HT-29 (cell line): ENCODE results near the gene PCNP. TPM values are rescaled to one million over a fixed set of nuclear protein-coding genes. Genes with fewer than 3 reads are reported as not detected.
"Not testable (repeated sequence)": the region's sequence is repeated elsewhere in the genome, so short reads cannot be mapped to it uniquely, and the experiment has no call there.

ENCODE experiments used
- DNase-seq: peaks from one replicate; pipeline ENCODE4 v3.0.0-alpha.2; 2015; ENCODE audit warnings: low spot score
- total RNA-seq: library from RNA; depleted of rRNA; stranded (reverse); fragments of >200 nt; shearing (Covaris generic); gene quantifications from 2 replicates; pipeline ENCODE4 v1.2.3, GENCODE V29; 2014; rRNA removed

The PCNP gene, protein sequence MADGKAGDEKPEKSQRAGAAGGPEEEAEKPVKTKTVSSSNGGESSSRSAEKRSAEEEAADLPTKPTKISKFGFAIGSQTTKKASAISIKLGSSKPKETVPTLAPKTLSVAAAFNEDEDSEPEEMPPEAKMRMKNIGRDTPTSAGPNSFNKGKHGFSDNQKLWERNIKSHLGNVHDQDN
- total RNA-seq: 30.6 and 31.8 TPM in 2 replicates

DNA sequence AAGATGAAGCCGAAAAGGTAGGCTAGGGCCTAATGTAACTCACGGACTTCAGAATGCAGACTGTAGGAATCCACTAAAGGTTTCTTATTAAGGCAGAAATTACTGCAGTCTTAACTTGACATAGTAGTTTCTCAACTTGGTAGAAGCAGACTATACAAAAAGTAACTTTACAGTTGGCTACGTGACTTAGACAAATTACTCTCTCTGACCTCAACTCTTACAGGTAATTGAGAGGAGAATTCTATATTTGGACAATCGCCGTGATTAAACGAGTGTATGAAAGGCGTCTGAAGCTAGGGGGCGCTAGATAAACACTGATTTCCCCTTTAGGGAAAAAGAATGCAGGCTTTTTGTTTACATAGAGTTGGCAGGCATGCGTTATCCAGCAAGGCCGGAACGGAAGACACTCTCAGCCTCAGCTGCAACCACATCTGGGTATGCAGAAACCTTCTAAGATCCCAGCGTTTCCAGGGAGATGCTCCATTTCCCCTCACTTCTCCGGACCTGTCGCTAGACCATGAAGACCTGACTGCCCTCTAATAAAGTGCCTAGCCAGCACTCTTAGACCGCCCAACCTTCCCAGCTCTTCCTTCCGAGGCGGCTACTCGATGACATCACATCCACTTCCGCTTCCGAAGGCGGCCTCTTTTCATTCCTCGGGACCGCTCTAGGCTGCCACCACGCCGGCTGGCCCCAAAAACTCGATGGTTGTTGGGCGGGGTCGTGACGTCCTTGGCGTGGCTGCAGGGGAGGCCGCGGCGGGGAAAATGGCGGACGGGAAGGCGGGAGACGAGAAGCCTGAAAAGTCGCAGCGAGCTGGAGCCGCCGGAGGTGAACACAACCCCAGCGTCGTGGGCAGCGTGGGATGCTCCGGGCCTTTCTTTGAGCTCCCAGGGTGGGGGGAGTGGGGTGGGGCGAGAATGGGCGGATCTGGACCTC lies at the start of gene PCNP:
Gene PCNP, plus strand, starts transcription at position 732 of the 939 bp plus-strand sequence. Its CDS starts 36 bp downstream, at position 768.
- peak; percentile 100 for DNase-seq

DNA sequence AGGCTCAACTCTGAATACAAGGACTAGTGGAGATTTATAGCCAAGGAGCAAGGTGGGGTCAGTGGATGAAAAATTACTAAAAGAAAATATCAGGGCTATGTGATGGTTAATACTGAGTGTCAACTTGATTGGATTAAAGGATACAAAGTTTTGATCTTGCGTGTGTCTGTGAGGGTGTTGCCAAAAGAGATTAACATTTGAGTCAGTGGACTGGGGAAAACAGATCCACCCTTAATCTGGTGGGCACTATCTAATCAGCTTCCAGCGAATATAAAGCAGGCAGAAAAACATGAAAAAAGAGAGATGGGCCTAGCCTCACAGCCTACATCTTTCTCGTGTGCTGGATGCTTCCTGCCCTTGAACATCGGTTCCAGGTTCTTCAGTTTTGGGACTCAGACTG lies 46.5 kb upstream of the PCNP start:
- DNase-seq: no peak

DNA sequence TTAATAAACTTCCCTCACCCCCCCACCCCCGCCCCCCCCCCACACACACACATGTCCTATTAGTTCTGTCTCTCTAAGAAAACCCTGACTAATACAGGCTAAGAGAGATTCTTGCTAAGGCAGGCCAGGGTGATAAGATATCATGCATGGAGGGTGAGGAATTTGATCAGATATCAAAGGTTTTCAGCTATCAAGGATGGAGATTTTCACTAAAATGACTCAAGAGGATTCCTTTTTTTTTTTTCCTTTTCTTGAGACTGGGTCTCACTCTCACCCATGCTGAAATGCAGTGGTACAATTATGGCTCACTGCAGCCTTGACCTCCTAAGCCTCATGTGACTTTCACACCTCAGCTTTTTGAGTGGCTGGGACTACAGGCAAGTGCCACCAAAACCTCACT lies 46.1 kb upstream of the PCNP start:
- no peak for DNase-seq

DNA sequence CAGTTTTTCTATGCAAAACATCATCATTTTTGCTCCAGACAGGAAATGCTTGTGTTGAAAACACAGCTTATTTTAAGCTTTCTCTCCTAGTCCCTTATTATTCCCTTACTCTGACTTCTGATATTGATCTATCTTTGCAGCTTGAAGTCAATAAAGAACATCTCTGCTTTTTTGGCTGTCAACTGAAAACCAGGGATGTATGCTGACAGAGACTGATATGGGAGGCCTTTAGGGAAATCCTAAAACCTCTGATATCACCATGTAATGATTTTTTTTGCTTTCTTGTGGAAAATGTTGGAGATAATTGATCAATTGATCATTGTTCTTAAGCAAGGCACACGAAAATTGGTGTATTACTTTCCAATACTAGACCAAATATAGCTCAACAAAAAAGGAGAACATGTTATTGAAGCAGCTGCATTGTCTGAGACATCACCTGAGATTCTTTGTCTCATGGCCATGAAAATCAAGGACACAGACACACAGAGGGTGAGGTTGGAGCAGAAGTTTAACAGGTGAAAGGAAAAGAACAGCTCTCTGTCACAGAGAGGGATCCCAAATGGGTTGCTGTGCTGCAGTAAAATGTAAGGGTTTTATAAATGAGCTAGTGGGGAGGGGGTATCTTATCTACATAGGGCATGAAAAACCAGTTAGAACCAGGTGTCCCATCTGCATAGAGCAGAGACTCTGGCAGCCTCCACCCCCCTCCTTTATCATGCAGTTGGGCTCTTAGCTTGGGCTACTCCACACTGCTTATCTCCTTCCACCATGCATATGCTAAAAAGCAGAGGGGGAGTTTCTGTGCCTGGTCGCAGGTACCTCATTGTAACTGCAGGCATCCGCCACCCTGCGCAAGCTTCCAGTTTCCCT lies 43.9 kb upstream of the PCNP start:
- DNase-seq: no peak

DNA sequence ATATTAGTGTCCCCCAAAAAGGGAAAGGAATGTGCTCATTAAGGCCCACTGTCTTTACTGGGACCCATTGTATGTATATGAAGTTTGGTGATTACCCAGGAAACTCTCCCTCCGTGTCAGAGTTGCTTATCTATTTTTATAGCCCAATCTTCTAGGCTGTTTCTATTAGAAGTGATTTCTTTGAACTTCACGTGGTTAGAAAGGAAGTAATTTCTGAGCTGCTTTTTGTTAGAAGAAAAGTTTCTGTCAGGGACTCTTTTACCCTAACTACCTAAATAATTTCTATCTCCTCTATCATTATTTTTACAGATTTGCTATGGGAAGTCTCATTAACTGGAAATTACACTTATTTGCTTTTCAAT lies 43.3 kb upstream of the PCNP start:
- DNase-seq: no peak

DNA sequence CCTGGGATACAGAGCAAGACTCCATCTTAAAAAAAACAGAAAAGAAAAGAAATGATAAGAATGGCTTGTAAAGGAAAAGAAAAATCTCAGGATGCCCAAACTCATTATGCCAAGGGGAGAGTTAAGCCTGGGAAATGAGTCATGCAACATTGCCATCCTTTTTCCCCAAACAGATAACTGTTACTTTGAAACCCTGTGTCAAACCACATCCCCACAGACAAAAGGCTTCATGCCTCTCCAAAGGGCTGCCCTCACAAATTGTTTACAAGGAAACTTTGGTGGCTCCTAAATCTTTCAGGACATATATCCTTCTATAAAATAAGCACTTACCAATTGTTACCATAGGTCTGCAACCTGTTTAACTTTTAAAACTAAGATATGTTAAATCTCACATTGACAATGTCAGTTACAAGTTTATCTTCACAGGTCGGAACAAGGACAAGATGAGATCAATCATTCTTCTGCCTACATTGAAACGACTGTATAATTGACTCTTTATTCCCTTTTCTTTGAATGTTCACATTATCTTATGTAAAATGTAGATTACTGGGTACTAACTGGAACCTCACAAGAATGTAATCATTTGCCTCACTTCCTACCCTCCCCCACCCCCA lies 42.4 kb upstream of the PCNP start:
- no peak for DNase-seq

DNA sequence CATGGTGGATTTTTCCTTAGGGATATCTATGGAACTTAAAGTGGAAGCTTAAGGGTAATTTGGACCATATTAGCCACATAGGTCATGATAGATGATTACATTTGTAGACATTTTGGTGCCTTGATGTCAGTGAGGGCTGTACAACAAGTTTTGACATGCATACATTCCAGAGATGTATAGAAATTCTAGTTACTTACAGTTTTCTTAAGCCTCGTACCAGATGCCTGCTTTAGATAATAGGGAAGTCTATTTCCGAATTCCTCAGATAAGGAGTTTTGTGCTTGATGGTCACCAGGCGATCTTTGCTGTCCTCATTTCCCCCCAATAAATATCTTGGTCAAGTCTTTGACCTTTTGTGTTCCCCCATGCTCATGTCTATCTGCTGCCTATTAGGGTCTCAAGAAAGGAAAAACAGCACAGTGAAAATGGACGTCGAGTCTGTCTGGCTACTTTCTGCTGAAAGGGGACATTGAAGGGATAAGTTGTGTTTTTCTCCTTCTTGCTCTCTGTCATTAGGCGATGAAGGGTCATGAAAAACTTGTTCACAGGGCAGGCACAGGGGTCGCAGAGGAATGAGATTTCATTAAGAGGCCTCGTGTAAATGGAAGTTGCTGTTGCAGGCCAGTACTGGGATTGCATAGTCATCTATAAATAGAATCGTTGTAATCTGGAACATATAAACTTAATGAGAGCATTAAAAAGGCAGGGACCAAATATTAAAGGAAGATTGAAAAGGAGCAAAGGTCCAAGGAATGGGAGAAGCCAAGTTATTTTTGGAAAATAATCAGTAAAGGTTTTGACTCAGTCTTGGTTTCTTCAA lies 41.0 kb upstream of the PCNP start:
- no peak for DNase-seq

DNA sequence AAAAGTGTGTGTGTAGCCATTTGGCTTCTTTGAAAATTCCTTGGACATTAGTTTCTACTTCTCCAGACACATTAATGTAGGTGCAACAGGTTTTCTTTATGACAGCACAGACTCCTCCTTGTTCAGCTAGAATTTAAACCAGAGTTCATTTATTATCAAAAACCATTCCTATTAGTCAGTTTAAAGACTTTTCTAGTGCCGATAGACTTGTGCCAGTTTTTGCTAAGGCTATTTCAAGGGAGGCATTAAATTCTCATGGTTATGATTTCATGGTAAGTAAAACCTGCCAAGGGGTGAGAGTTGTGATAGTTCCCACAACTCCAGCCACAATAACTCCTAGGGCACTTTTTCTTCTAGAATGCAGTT lies 40.4 kb upstream of the PCNP start:
- DNase-seq: no peak

DNA sequence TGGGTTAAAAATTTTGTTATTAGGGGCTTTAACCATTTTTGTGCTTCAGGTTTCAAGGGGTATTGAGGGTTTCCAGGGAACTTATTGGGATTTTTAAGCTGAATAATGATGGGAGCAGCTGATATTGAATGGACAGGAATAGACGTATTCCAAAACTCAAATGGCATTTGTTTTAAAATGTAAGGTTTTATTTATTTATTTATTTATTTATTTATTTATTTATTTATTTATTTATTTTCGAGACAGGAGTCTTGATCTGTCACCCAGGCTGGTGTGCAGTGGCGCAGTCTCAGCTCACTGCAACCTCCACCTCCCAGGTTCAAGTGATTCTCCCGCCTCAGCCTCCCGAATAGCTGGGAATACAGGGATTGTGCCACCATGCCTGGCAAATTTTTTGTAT lies 38.8 kb upstream of the PCNP start:
- DNase-seq: no peak

DNA sequence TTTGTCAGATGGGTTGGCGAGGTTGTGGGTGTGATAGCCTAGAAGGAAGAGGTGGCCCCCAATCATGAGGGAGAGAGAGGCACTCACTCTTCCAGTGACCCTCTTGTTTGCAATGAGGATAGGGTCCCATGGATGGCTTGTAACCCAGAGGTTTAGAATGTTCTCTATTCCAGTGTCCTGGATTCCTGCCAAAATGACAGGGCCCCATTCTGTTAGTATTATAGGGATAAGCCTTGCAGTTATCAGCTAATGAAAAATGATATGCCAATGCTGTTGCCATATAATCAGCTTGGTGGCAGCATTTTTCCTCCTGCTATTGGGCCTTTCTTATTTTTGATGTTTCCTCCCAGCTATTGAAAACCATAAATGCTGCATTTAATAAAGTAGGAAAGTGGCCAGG lies 37.7 kb upstream of the PCNP start:
- no peak for DNase-seq

DNA sequence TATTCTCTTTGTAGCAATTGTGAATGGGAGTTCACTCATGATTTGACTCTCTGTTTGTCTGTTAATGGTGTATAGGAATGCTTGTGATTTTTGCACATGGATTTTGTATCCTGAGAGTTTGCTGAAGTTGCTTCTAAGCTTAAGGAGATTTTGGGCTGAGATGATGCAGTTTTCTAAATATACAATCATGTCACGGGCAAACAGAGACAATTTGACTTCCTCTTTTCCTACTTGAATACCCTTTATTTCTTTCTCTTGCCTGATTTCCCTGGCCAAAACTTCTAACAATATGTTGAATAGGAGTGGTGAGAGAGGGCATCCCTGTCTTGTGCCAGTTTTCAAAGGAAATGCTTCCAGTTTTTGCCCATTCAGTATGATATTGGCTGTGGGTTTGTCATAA lies 37.0 kb upstream of the PCNP start:
- not testable (repeated sequence) for DNase-seq

DNA sequence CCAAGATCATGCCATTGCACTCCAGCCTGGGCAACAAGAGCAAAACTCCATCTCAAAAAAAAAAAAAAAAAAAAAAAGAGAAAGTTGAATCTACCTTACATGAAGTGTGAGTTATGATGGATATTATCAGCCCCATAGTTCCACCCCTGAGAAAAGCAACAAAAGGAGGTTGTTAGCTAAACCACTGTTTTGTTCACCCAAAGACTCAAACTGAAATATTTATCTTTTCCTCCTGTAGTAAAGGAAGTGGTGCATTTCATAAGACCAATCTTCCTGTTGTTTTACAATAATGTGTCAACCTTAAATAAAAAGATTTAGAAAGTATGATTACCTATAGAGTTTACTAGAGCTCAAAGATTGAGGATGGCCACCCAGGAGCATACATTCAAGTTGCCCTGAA lies 31.0 kb upstream of the PCNP start:
- no peak for DNase-seq

DNA sequence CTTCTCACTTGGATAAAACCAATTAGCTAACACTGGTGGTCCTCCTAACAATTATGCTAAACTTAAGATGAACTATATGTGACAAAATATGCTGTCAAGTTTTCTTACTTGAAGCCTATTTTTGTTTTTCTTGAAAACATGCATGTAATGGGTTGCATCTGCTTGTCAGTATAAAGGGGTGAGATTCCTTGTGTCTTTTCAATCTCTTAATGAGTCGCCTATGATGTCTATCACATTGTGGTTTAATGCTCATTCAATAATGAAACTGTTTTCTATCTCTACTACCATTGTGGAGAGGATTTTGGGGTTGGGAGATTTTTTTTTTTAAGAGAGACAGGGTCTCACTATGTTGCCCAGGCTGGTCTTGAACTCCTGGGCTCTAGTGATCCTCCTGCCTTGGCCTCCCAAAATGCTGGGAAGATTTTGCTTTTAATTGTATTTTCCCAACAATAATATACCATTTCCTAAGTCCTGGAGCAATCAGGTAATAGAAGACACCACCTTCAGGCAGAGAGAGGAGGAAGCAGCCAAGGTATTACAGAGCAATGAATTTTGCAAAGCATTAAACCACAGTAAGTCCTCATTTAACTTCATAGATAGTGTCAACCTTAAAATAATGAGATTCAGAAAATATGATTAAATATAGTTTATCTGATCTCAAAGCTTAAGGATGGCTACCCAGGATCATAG lies 29.7 kb upstream of the PCNP start:
- DNase-seq: no peak

DNA sequence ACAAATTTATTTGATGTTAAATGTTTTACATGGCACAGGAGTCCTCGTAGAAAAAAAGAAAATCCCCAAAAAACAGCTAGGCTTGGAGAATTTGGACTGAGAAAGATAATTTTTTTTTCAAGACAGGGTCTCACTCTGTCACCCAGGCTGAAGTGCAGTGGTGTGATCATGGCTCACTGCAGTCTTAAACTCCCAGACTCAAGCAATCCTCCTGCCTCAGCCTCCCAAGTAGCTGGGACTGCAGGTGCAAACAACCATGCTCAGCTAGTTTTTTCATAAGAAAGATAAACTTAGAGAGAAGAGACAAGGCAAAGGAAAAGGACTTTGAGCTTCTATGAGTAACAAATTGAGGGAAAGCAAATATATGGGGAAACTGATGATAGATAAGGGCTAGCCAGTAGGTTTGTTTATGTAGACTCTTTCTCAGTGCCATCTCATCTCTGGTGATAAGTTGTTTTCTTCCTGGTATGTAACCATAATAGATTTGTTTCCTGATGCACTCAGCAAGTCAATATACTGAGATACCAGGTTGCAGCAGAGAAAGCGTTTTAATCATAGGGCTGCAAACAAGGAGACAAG lies 25.4 kb upstream of the PCNP start:
- DNase-seq: no peak

DNA sequence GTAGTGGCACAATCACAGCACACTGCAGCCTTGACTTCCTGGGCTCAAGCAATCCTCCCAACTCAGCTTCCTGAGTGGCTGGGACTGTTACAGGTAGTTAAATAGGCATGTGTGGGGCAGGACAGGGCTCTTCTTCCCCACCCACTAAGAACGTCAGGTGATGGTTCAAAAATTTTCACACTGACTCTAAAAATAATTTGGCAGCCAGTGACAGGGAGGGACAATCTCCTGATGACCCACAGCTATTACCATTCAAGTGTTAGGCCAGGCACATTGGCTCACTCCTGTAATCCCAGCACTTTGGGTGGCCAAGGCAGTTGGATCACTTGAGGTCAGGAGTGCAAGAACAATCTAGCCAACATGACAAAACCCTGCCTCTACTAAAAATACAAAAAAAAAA lies 24.5 kb upstream of the PCNP start:
- DNase-seq: no peak

DNA sequence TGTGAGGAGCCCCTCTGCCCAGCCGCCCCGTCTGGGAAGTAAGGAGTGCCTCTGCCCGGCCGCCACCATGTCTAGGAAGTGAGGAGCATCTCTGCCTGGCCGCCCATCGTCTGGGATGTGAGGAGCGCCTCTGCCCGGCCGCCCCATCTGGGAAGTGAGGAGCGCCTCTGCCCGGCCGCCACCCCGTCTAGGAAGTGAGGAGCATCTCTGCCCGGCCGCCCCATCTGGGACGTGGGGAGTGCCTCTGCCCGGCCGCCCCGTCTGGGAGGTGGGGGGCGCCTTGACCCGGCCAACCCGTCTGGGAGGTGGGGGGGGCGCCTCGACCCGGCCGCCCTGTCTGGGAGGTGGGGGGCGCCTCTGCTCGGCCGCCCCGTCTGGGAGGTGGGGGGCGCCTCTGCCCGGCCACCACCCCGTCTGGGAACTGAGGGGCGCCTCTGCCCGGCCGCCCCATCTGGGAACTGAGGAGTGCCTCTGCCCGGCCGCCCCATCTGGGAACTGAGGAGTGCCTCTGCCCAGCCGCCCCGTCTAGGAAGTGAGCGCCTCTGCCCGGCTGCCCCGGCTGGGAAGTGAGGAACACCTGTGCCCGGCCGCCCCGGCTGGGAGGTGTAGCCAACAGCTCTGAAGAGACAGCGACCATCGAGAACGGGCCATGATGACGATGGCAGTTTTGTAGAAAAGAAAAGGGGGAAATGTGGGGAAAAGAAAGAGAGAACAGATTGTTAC lies 22.5 kb upstream of the PCNP start:
- not testable (repeated sequence) for DNase-seq

DNA sequence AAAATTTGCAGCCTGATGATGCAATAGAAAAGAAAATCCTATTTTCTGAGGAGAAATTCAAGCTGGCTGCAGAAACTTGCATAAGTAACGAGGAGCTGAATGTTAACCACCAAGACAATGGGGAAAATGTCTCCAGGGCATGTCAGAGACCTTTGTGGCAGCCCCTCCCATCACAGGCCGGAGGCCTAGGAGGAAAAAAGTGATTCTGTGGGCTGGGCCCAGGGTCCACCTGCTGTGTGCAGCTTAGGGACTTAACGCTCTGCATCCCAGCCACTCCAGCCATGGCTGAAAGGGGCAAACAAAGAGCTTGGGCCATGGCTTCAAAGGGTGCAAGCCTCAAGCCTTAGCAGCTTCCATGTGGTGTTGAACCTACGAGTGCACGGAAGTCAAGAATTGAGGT lies 20.6 kb upstream of the PCNP start:
- not testable (repeated sequence) for DNase-seq

DNA sequence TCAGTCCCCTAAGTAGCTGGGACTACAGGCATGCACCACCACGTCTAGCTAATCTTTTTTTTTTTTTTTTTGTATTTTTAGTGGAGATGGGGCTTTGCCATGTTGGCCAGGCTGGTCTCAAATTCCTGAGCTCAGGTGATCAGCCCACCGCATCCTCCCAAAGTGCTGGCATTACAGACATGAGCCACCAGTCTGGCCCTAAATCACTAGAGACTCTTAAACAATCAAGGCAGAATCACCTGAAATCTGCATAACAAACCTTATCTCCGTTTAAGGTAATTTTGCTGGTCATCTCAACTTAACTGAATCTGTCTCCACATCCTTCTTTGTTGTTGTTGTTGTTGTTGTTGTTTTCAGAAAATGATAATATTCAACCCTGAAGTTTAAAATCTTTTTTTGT lies 17.9 kb upstream of the PCNP start:
- DNase-seq: no peak

DNA sequence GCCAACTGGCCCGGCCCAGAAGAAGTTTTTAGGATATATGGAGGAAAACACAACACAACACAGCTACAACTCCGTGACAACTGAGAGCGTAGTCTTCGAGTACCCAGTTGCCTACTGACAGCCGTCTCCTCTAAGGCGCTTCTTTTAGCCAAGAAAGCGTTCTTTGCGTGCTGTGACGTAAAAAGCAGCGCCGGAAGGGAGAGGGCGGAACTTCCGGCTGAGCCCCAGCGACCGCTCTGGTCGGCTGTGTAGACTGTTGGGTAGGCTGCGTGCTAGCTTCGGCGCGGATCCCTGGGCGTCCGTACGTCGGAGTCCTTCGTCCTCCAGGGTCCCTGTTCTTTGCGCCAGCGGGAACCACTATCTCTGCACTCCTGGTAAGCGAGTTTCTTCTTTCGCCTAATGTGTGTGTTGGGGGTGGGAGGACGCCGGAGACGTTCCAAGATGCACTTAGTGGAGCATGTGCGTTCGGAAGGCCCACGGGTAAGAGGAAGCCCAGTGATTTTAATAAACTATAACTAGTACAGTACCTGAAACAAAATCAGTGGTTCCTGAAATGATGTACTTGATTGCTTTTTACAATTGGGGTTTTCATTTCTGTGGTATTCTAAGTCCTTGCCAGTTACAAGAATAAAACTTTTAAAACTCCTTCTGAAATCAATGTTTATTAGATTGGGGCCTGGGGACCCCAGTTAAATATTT lies 12.2 kb upstream of the PCNP start, which contains the start of gene TRMT10C:
Gene TRMT10C, plus strand, starts transcription at position 239 of the 699 bp plus-strand sequence. CDS start 2,914 bp downstream, outside the sequence.
- DNase-seq: peak; percentile 98
